Suprapubic skin (tissue), 4 donors: ENCODE measurements around the gene SLC17A5. TPM values are rescaled to one million over a fixed set of nuclear protein-coding genes. Genes with fewer than 3 reads are reported as not detected.
"Not testable (repeated sequence)": the region's sequence is repeated elsewhere in the genome, so short reads cannot be mapped to it uniquely, and the experiment has no call there.

Experiments
- DNase-seq, 2 donors: peaks; one replicate each; pipeline ENCODE4 v3.0.0-alpha.2; 2019; ENCODE audit warnings: low spot score in 2 of 2
- H3K27ac ChIP-seq: fragments of 200-600 bp; sonication (generic); one replicate; pipeline ENCODE4 v1.5.1; 2019
- H3K27me3 ChIP-seq: fragments of 200-600 bp; sonication (generic); one replicate; pipeline ENCODE4 v1.5.1; 2019
- H3K36me3 ChIP-seq: fragments of 200-600 bp; sonication (generic); one replicate; pipeline ENCODE4 v1.5.1; 2019
- H3K4me1 ChIP-seq: fragments of 200-600 bp; sonication (generic); one replicate; pipeline ENCODE4 v1.5.1; 2019
- H3K4me3 ChIP-seq: fragments of 200-600 bp; sonication (generic); one replicate; pipeline ENCODE4 v1.5.1; 2019; ENCODE audit warnings: mild to moderate bottlenecking
- H3K9me3 ChIP-seq: fragments of 200-600 bp; sonication (generic); one replicate; pipeline ENCODE4 v1.5.1; 2019
- EP300 ChIP-seq: sonication (generic); formaldehyde crosslinking; IDR thresholded peaks from one replicate; pipeline ENCODE4 v1.6.1; 2017; ENCODE audit warnings: antibody characterized with exemption
- POLR2A ChIP-seq, 2 donors: fragments of 450-650 bp; IDR thresholded peaks; one replicate each; pipeline ENCODE4 v1.6.1; 2017; ENCODE audit warnings: antibody characterized with exemption in 2 of 2, mild to moderate bottlenecking in 2 of 2, moderate library complexity in 2 of 2
- POLR2AphosphoS5 ChIP-seq, 3 donors: sonication (generic); formaldehyde crosslinking; IDR thresholded peaks; one replicate each; pipeline ENCODE4 v1.6.1; 2017; ENCODE audit warnings: antibody characterized with exemption in 3 of 3
- WGBS: methylation state at CpG from one replicate; pipeline ENCODE4 v1.1.5; 2018; 5-methylcytosine and 5-hydroxymethylcytosine counted together
- total RNA-seq, 4 donors: library from RNA; depleted of rRNA; stranded (reverse); fragments of >200 nt; gene quantifications; one replicate each; pipeline ENCODE4 v1.1.0, GENCODE V29; 2016
- TF ChIP-seq, protein P1 (sequence below), 2 donors: fragments of 200-600 bp in 1 of 2; fragments of 450-650 bp in 1 of 2; sonication (generic) in 1 of 2; IDR thresholded peaks; one replicate each; pipeline ENCODE4 v1.5.1; 2016 to 2019; ENCODE audit warnings: antibody characterized with exemption in 2 of 2, mild to moderate bottlenecking in 1 of 2, moderate library complexity in 1 of 2

SLC17A5 gene
- total RNA-seq, 4 donors from 2014 or later, result 8.0 to 14.0 (median 11.2) TPM

DNA sequence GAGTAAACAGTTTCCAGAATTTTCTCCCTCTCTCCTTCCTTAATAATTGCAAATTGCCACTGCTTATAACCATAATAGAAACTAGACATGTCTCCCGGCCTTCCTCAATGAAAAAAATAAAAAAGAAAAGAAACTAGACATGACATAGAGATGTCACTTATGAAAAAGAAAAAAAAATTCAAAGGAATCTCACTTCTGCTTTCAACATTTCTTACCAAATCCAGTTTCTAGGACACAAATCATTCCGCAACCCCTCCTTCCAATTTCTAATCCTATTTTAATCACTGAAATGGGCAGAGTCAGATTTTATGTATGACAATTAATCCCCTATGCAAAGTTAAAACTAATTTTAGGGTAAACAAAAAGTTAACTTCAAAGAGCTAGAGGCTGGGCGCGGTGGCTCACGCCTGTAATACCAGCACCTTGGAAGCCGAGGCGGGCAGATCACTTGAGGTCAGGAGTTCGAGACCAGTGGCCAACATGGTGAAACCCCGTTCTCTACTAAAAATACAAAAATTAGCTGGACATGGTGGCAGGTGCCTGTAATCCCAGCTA, 92.9 kb downstream of the SLC17A5 start:
- Histone ChIP-seq H3K4me1 (no peaks in the 10 kb centered on the region), H3K36me3 (no peaks in the 10 kb centered on the region), H3K9me3 (no peaks in the 10 kb centered on the region), H3K4me3 (no peak overlapping the region), H3K27ac (no peak overlapping the region), H3K27me3 (no peaks in the 10 kb centered on the region)
- TF ChIP-seq EP300 (no peak), POLR2AphosphoS5 (IDR thresholded peaks at IDR 0.05) (no peak), POLR2A (IDR thresholded peaks at IDR 0.05) (no peak)
- TF ChIP-seq, protein P1, sequence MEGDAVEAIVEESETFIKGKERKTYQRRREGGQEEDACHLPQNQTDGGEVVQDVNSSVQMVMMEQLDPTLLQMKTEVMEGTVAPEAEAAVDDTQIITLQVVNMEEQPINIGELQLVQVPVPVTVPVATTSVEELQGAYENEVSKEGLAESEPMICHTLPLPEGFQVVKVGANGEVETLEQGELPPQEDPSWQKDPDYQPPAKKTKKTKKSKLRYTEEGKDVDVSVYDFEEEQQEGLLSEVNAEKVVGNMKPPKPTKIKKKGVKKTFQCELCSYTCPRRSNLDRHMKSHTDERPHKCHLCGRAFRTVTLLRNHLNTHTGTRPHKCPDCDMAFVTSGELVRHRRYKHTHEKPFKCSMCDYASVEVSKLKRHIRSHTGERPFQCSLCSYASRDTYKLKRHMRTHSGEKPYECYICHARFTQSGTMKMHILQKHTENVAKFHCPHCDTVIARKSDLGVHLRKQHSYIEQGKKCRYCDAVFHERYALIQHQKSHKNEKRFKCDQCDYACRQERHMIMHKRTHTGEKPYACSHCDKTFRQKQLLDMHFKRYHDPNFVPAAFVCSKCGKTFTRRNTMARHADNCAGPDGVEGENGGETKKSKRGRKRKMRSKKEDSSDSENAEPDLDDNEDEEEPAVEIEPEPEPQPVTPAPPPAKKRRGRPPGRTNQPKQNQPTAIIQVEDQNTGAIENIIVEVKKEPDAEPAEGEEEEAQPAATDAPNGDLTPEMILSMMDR (IDR thresholded peaks at IDR 0.05), result no peak
- WGBS, result 93% methylated on average over 9 of the region's 9 CpGs
- DNase-seq, result no peak

DNA sequence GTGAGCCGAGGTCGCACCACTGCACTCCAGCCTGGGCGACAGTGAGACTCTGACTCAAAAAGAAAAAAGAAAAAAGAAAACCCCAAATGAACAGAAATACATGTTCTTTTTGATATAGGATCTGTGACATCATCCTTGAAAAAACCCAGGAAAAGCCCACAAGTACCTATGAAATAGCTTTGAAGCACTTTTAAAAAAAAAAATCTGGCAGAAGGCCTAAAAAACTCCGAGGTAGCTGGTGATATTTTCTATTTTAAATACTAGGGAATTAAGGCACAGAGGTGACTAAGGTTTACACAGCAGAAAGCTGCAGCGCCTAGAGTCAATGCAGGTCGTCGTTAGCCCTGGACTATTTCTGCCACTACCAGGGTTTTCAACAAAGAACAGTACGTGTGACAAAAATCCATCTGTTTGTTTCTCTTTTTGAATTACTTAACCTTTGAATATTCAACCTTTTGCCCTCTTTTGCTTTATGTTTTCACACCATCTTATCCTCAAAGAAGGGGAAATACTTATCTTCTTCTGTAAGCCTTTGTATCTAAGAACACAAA, 93.5 kb downstream of the SLC17A5 start:
- Histone ChIP-seq H3K36me3 (no peaks in the 10 kb centered on the region), H3K27ac (no peak overlapping the region), H3K27me3 (no peaks in the 10 kb centered on the region), H3K9me3 (no peaks in the 10 kb centered on the region), H3K4me3 (no peak overlapping the region), H3K4me1 (no peaks in the 10 kb centered on the region)
- 56% methylated on average over 8 of the region's 8 CpGs for WGBS
- no peak for TF ChIP-seq POLR2AphosphoS5 (IDR thresholded peaks at IDR 0.05)
- TF ChIP-seq EP300, result no peak
- TF ChIP-seq, protein P1 (IDR thresholded peaks at IDR 0.05), result no peak
- TF ChIP-seq POLR2A (IDR thresholded peaks at IDR 0.05), result no peak
- DNase-seq, result no peak

DNA sequence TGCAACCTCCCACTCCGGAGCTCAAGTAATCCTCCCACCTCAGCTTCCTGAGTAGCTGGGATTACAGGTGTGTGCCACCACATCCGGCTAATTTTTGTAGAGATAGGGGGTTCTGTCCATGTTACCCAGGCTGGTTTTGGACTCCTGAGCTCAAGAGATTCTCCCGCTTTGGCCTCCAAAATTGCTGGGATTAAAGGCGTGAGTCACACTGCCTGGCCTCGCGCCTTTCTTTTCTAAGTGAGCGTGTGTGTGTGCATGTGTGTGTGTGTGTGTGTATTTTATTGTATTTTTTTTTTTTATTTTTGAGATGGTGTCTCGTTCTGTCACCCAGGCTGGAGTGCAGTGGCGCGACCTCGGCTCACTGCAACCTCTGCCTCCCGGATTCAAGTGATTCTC, 94.4 kb downstream of the SLC17A5 start:
- H3K9me3 ChIP-seq, H3K4me3 ChIP-seq, H3K36me3 ChIP-seq, H3K27me3 ChIP-seq, H3K4me1 ChIP-seq, DNase-seq, H3K27ac ChIP-seq: not testable (repeated sequence)
- WGBS, result 97% methylated on average over 12 of the region's 12 CpGs

DNA sequence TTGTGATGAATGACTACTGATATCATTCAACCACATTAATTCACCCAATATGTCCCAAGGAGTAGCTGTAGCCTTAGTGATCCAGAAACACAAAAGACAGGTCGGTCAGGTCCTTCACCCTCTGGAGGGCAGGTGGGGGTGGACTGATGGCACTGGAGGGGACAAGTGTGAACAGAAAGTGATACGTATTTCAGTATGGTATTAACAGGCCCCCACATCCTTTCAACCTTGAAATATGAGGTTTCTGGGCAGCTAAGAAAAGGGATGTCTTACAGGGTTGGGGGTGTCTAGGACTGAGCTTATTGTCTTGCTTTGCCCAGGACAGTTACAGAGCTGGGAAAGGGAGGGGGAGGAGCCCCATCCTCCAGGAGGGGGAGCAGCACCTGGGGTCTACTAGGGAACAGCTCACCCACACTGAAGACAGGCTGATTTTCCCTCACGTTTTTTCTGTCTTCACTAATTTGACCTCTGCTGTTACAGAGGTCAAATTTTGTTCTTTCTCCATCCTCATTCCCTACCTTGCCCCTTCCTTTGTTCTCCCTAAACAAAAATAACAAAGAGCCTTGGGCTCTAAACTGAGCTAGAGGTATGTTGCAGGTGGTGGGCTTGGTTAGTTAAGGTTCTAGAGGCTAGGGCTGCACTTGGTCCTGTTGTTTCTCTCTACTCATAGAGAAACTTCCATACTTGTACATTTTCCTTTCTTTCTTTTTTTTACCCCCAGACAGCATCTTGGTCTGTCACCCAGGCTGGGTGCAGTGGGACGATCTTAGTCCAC, 95.0 kb downstream of the SLC17A5 start:
- Histone ChIP-seq H3K4me3 (no peak overlapping the region), H3K27me3 (no peaks in the 10 kb centered on the region), H3K27ac (no peak overlapping the region), H3K9me3 (no peaks in the 10 kb centered on the region), H3K36me3 (no peaks in the 10 kb centered on the region), H3K4me1 (no peaks in the 10 kb centered on the region)
- no peak for DNase-seq
- TF ChIP-seq POLR2A (IDR thresholded peaks at IDR 0.05) (no peak), EP300 (no peak), POLR2AphosphoS5 (IDR thresholded peaks at IDR 0.05) (no peak)
- TF ChIP-seq, protein P1 (IDR thresholded peaks at IDR 0.05), result no peak
- WGBS, result 79% methylated on average over 4 of the region's 4 CpGs

DNA sequence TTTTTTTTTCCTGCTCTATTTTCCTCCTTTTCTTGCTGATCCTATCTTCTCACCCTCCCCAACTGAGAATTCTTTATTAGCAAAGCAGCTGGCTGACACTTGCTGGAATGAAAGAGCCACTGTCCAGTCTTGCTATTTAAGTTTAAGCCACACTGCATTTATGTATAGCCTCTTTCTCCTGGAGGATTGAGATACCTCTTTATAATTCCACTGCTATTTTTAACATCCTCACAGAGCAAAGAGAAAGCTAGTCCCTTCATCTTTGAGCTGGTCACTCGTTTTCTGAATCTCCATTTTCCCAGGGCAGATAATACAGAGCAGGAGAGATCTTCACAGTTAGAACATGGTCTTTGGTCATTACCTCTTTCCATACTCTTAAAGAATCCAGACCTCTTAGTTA, 97.0 kb downstream of the SLC17A5 start:
- no peaks in the 10 kb centered on the region for H3K27me3 ChIP-seq
- TF ChIP-seq, protein P1 (IDR thresholded peaks at IDR 0.05), result no peak
- TF ChIP-seq POLR2AphosphoS5 (IDR thresholded peaks at IDR 0.05) (no peak), POLR2A (IDR thresholded peaks at IDR 0.05) (no peak), EP300 (no peak)
- no peak overlapping the region for H3K4me3 ChIP-seq
- no peaks in the 10 kb centered on the region for H3K9me3 ChIP-seq
- no peaks in the 10 kb centered on the region for H3K4me1 ChIP-seq
- WGBS, result 68% methylated on average over 1 of the region's 1 CpG
- no peaks in the 10 kb centered on the region for H3K36me3 ChIP-seq
- DNase-seq, result no peak
- no peak overlapping the region for H3K27ac ChIP-seq

DNA sequence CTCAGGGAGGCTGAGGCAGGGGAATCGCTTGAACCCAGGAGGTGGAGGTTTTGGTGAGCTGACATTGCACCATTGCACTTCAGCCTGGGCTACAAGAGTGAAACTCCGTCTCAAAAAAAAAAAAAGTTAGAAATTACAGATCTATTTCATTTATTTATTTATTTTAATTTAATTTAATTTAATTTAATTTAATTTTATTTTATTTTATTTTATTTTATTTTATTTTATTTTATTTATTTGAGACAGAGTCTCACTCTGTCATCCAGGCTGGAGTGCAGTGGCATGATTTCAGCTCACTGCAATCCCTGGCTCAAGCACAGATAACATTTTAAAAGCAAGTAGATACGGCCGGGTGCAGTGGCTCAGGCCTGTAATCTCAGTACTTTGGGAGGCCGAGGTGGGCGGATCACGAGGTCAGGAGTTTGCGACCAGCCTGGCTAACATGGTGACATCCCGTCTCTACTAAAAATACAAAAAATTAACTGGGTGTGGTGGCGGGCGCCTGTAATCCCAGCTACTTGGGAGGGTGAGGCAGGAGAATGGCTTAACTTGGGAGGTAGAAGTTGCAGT, 98.3 kb downstream of the SLC17A5 start:
- 94% methylated on average over 11 of the region's 11 CpGs for WGBS
- DNase-seq, H3K4me3 ChIP-seq, H3K27ac ChIP-seq, H3K4me1 ChIP-seq, H3K36me3 ChIP-seq, H3K9me3 ChIP-seq, H3K27me3 ChIP-seq: not testable (repeated sequence)

DNA sequence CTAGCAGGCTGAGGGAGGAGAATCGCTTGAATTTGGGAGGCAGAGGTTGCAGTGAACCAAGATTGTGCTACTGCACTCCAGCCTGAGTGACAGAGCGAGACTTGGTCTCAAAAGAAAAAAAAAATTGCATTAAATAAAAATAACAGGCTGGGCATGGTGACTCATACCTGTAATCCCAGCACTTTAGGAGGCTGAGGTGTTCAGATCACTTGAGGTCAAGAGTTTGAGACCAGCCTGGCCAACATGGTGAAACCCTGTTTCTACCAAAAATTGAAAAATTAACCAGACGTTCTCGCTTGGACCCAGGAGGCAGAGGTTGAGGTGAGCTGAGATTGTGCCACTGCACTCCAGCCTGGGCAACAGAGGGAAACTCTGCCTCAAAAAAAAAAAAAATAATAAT, 102.7 kb downstream of the SLC17A5 start:
- not testable (repeated sequence) for H3K4me3 ChIP-seq, H3K9me3 ChIP-seq, H3K36me3 ChIP-seq, H3K4me1 ChIP-seq, H3K27me3 ChIP-seq, DNase-seq, H3K27ac ChIP-seq
- 95% methylated on average over 4 of the region's 4 CpGs for WGBS
